Endometrial microvascular endothelial cells (primary cell): ENCODE measurements around the gene IL17B. TPM values are rescaled to one million over a fixed set of nuclear protein-coding genes. Genes with fewer than 3 reads are reported as not detected.

Experiments used
- in situ Hi-C: cut with HindIII; loops from 2 replicates; pipeline ENCODE4 v1.10.0; 2017; ENCODE audit warnings: low sequenced_read_pairs, low pct_unique_long_range_greater_than_20kb; ENCODE audit errors: inconsistent ontology term
- total RNA-seq: library from RNA; depleted of rRNA; stranded (reverse); fragments of >200 nt; gene quantifications from one replicate; pipeline ENCODE4 v1.2.3, GENCODE V29; 2015; ENCODE audit errors: inconsistent ontology term

Gene IL17B
- not detected for total RNA-seq

DNA sequence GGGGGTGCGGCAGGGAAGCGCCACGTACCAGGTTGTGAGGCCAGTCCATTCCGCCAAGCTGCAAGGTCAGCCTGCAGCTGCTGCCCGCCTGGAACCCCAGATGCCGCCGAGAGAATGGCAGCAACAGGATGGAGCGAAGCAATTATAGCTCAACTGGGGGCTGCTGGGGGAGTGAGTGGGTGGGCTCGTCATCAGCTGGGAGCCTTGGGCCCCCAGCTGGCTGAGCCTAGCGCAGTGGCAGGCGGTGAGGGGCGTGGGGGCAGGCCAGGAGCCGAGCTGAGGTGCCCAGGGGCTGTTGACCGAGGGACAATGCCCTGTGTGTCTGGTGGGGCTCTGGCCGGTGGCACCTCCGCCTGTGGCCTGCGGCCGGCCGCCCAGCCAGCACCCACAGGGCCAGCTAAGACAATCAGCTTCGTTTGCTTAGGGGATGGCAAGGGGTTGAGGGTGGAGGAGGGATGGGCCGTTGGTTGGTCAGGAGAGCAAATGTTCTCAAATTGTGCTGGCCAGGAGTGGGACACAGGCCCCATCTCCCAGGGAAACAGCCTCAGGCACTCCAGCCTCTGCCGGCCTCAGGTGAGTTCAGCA, at the start of gene IL17B:
Gene IL17B, minus strand, starts transcription at position 116 of the 585 bp plus-strand sequence. Its CDS starts 67 bp downstream, at position 49.
- in situ Hi-C loops, result no loop called here

DNA sequence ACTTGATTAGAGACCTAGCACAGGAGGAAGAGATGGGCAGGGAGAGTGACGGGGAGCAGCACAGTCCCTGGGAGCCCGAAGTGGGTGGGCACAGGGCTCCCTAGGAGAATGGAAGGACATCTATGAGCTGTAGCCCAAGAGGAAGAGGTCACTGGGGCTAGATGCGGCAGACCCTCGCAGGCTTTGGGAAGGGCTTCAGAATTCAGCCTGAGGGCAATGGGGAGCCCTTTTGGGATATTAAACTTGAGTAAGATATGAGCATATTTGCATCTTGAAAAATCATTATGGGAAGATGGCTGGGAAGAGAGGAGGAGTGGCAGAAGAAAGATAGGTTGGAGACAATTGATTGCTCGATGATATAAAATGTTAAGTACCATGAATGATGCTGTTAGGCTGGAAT, 48.9 kb upstream of the IL17B start:
- in situ Hi-C loops, result no loop called here

- in situ Hi-C loops, result no loop called here
Observed at GRCh38 chr5:149427374-149427773, 48.3 kb upstream of the IL17B start.

DNA sequence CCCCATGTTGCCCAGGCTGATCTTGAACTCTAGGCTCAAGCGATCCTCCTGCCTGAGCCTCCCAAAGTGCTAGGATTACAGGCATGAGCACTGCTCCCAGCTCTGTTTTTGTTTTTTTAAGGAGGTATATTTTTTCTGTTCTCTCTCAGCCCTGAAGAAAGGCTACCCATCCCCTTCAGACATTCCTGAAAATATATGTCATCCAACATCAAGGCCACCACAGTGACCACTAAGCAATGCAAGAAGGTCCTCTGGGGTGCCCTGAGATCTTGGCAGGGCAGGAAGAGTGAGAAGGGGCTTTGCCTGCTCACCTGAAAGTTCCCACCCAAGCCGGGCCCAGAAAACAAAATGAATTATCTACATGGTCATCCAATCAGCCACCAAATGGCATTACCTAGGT, 47.8 kb upstream of the IL17B start:
- in situ Hi-C loops, result no loop called here

DNA sequence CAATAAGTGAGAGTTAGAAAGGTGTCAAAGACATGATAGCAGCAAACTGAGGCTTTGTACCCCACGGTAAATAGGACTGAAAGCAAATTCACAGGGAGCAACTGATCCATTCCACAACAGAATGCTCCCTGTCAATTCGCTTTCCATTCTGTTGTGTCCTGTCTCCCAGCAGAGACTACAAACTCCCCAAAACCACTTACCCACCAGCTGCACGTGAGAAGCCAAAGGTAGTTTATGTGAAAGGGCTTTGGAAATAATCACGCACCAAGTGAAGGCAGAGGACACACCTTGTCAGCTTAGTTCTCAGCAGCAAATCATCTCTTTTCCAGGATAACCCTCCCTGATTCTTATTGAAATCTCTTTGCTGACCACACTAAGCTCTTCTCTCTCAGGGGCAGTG, 46.6 kb upstream of the IL17B start:
- in situ Hi-C loops, result no loop called here

GRCh38 chr5:149424371-149425315, 45.6 kb upstream of the IL17B start:
- in situ Hi-C loops, result no loop called here

DNA sequence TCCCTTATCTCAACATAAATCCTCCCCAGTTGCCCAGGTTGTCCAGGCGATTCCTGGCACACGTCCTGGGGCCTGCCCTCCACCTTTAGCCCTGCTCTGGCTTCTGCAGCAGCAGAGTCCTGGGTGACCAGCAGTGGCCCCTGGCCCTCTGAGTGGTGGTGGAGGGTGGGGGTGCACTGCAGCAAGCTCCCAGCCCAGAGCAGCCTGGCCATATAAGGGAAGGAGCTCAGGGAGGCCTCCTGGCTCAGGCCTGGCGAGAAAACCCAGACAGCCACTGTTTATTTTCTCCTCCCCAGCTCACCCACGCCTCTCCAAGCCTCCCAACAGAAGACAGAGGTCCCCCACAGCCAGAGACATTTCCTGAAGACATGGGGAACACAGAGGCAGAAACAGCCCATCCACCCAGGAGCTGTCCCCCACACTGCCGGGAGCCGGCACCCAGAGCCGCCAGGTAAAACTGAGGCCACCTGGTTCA, 44.7 kb upstream of the IL17B start:
- in situ Hi-C loops, result no loop called here

- in situ Hi-C loops, result no loop called here
Observed at GRCh38 chr5:149423049-149423793, 44.1 kb upstream of the IL17B start.

DNA sequence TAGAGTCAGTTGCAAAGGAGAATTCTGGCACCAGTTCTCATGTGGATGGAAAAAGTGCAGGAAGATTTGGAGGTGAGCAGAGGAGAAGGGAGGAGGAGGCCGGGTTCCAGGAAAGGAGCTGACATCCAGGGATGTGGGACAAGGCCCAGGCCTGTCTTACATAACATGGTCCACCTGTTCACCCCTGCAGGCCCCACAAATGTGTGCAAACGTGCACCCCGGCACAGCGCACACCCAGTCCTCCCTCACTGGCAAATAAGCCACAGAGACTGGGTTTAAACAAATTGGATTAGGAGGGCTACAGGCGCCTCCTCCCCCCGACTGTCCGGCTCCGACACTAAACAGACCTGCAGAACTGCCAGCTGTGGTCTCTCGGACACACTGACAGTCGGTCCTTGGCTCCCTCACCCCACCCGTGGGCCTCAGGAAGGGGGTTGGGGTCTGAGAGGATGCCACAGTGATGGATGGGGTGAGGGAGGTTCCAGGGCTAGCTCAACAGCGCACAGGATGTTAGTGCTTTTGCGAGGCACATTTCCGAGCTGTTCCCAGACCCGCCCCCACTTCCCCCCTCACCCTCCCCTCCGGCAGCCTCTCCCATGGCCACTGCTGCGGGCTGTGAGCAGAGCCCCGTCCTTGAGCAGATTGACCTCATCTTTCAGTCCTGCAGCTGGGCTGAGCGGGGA, 43.4 kb upstream of the IL17B start:
- in situ Hi-C loops, result no loop called here

- in situ Hi-C loops, result no loop called here
Observed at GRCh38 chr5:149421834-149422233, 42.7 kb upstream of the IL17B start.

DNA sequence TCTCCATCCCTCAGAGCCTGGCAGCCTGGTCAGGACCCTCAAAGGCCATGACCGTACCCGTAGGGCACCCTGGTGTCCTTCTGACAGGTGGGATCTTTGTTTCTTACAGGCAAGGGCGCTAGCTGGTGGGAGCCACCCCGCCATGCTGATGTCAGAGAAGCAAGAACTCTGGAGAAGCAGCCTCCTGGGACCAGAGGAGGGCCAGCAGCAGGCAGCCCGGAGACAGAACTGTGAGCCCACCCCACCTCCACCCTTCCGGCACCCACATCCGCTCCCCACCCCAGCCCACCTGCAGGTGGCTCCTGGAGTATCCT, 42.2 kb upstream of the IL17B start:
- in situ Hi-C loops, result no loop called here

DNA sequence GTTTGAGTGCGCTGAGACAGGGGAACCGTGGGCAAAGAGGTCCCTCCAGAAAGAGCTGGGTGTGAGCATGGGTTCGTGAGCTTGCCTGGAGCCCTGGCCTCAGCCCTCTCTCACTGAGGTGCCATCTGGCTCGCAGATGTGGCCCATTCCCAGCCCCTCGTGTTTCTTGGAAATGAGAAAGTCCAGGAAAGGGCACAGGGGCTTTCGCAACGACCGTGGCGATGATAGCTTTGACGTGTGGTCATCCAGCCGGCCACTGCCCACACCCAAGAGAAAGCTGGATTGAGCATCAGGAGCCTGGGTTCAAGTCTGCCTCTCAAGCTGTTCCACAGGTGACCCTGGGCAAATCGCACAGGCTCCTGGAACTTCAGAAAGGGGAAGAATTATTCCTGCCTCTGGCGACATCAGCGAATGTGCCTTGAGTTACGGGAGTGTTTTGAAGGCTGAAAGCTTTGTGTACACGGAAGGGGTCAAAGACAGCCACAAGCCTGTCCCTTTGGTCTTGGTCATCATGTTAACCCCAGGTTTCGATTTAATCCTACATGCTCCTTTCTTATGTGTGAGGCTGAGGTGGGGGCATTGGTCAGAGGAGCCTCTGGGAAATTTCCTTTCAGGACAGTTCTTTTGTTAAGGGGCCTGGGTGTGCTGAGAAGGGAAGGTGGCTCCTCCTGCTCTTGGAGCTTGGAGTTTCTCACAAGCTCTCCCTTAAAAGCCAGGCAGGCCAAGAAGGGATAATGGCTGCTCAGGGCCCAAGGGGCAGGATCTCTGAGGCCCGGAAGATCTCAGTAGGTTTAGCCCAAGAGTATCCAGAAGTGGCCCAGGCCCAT, 41.7 kb upstream of the IL17B start:
- in situ Hi-C loops, result no loop called here

- in situ Hi-C loops, result no loop called here
Observed at GRCh38 chr5:149419859-149420544, 40.9 kb upstream of the IL17B start.

- in situ Hi-C loops, result no loop called here
Observed at GRCh38 chr5:149419532-149419858, 40.4 kb upstream of the IL17B start.

GRCh38 chr5:149418910-149419531, 39.9 kb upstream of the IL17B start:
- in situ Hi-C loops, result no loop called here

DNA sequence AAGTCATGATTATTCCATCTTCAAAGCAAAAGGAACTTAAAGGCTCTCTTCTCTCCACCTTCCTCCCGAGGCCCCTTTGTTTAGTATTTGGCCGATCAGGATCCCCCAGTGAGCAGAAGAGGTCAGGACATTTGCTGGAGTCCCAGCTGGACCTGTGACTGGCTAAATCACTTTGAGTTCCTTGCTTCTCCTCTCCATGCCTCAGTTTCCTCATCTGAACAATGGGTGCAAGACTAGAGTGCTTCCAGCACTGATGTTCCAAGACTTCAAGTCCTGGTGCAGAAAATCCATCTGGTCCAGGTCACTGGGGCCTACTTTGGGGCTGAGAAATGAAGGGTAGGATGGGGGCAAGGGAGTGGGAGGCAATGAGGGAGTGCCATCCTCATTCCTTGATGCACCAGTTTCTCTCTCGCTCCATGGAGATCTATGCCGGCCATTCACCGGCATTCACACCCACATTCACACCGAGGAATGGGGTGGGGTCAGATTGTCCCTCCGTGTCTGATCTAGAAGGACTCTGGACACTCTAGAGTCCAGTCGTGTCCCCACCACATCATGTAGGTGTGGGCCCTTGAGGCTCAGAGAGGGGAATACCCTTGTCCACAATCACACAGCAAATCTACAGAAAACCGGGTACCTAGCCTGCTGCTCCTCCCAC, 38.7 kb upstream of the IL17B start:
- in situ Hi-C loops, result no loop called here
